Activated CD4-positive, CD25-positive, alpha-beta regulatory T cell (primary cell): ENCODE measurements around the gene GTPBP3.

Experiments
- DNase-seq, 4 experiments: peaks; one replicate each; lab custom pipeline; 2025; lab: John Stamatoyannopoulos, UW

Gene GTPBP3

DNA sequence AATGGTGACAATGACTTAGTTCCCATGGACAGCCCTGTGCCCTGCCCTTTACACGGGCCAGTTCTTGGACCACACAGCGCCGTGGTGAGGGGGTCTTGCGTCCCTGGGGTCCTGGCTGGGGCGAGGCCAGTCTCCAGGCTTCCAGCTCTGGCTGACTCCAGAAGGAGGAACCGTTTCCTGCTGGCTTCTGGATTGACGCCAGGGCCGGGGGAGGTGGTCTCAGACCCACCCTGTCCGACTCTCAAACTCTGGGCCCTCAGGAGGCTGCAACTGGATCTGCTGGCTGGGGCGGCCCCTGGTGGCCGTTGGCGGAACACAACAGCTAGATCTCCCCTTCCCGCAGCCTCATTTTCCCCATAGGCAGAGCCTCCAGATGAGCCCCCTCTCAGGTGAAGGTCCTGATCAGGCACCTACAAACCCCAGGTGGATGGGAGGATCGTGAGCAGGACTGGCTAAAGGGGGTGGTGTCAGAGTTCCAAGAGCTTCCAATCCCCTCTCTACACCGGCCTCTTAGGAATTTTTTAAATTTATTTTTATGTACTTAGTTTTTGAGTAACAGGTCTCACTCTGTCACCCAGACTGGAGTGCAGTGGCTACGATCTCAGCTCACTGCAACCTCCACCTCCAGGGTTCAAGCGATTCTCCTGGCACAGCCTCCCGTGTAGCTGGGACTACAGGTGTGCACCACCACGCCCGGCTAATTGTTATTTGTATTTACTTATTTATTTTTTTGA lies 48.7 kb downstream of the GTPBP3 start:
- DNase-seq, result peak; percentile 16 to 46 (median 42)

- DNase-seq, result no peak
These were observed 51.9 kb downstream of the GTPBP3 start for GRCh38 chr19:17389288-17389687.

- DNase-seq, result no peak
These were observed 52.8 kb downstream of the GTPBP3 start for GRCh38 chr19:17389957-17390664.

GRCh38 chr19:17390665-17391370 lies 53.5 kb downstream of the GTPBP3 start:
- DNase-seq, result peak; percentile 73 to 81 (median 75)

- DNase-seq, result no peak
These were observed 54.2 kb downstream of the GTPBP3 start for GRCh38 chr19:17391371-17392151.
